ENCODE data around the gene KCNMA1. TPM values are rescaled to one million over a fixed set of nuclear protein-coding genes. Genes with fewer than 3 reads are reported as not detected.
A peak's percentile ranks its signal among the peaks of the same experiment; 100 is the strongest.

KCNMA1 gene
- total RNA-seq, 1 experiment from 2014 or later: 139 TPM

- DNase-seq (ENCODE audit: low read depth): no peak
Measured at GRCh38 chr10:77511498-77512218, 126.0 kb downstream of the KCNMA1 start.

GRCh38 chr10:77510695-77511094 is 126.9 kb downstream of the KCNMA1 start:
- DNase-seq (ENCODE audit: low read depth): no peak

- DNase-seq (ENCODE audit: low read depth): no peak
Measured at GRCh38 chr10:77510294-77510693, 127.3 kb downstream of the KCNMA1 start.

GRCh38 chr10:77509391-77509790 is 128.2 kb downstream of the KCNMA1 start:
- DNase-seq (ENCODE audit: low read depth): no peak

GRCh38 chr10:77507291-77507880 is 130.2 kb downstream of the KCNMA1 start:
- DNase-seq (ENCODE audit: low read depth): no peak

- peak; percentile 44 for DNase-seq (ENCODE audit: low read depth)
Measured at GRCh38 chr10:77506517-77507200, 130.9 kb downstream of the KCNMA1 start.

GRCh38 chr10:77505431-77506334 is 131.9 kb downstream of the KCNMA1 start:
- peak; percentile 95 for DNase-seq (ENCODE audit: low read depth)

GRCh38 chr10:77504873-77505257 is 132.7 kb downstream of the KCNMA1 start:
- DNase-seq (ENCODE audit: low read depth): peak; percentile 93

- no peak for DNase-seq (ENCODE audit: low read depth)
Measured at GRCh38 chr10:77504196-77504872, 133.3 kb downstream of the KCNMA1 start.

- DNase-seq (ENCODE audit: low read depth): no peak
Measured at GRCh38 chr10:77501846-77502261, 135.8 kb downstream of the KCNMA1 start.

- peak; percentile 98 for DNase-seq (ENCODE audit: low read depth)
Measured at GRCh38 chr10:77501152-77501845, 136.3 kb downstream of the KCNMA1 start.

GRCh38 chr10:77500754-77501151 is 136.9 kb downstream of the KCNMA1 start:
- DNase-seq (ENCODE audit: low read depth): peak; percentile 81

GRCh38 chr10:77498829-77499228 is 138.8 kb downstream of the KCNMA1 start:
- DNase-seq (ENCODE audit: low read depth): no peak

- DNase-seq (ENCODE audit: low read depth): no peak
Measured at GRCh38 chr10:77498210-77498609, 139.4 kb downstream of the KCNMA1 start.

GRCh38 chr10:77497748-77498147 is 139.9 kb downstream of the KCNMA1 start:
- DNase-seq (ENCODE audit: low read depth): no peak

- no peak for DNase-seq (ENCODE audit: low read depth)
Measured at GRCh38 chr10:77496941-77497420, 140.6 kb downstream of the KCNMA1 start.

- no peak for DNase-seq (ENCODE audit: low read depth)
Measured at GRCh38 chr10:77494756-77495541, 142.7 kb downstream of the KCNMA1 start.

GRCh38 chr10:77494327-77494726 is 143.3 kb downstream of the KCNMA1 start:
- peak; percentile 43 for DNase-seq (ENCODE audit: low read depth)

- DNase-seq (ENCODE audit: low read depth): no peak
Measured at GRCh38 chr10:77493851-77494261, 143.8 kb downstream of the KCNMA1 start.

All from HT1080 (cell line).